ENCODE measurements around the gene CASZ1.

Gene CASZ1

DNA sequence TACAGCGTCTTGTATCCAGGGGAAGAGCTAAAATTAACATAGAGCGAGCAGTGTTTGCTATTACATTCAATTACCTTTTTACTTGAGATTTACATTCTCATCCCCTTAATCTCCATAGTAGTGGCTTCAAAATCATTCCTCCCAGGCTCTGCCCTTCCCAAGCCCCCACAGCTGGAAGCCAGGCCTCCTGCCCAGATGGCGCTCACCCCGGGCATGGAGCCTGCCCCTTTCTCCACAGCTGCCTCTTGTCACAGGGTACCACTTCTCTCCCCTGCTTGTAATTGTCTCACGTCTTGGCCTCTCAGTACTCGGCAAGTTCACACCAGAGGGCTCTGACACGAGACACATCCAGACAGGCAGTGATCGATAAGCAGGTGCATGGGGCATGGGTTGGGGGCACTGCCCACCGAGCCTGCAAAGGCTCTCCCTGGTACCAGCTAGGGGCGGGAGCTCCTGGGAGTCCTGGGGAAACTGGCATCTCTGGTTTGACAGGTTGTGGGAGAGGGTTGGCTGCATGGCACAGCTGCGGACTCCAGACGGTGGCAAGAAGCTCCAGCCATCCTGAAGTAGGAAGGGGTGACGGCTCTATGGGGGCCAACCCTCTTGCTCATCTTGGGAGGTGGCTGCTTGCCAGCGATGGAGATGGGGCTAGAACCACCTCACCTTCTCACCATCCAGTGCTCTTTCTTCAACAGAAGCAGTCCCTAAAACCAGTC, 20.1 kb downstream of the CASZ1 start:
- no peak overlapping the region for H3K9ac ChIP-seq
- no peaks in the 10 kb centered on the region for H4K20me1 ChIP-seq (ENCODE audit: insufficient read depth)
- no peaks in the 10 kb centered on the region for H3K36me3 ChIP-seq (ENCODE audit: insufficient read depth)
- H2AFZ ChIP-seq (ENCODE audit: low read depth): no peak overlapping the region
- no peak overlapping the region for H3K27ac ChIP-seq
- H3K4me2 ChIP-seq: no peak overlapping the region
- peaks cover 96% of the 10 kb centered on the region for H3K27me3 ChIP-seq (ENCODE audit: insufficient read depth, low read depth)
- no peaks in the 10 kb centered on the region for H3K79me2 ChIP-seq (ENCODE audit: insufficient read depth, low read depth)
- no peak overlapping the region for H3K4me3 ChIP-seq (IDR thresholded peaks at IDR 0.05; ENCODE audit: insufficient read depth, low read depth, low read length)
- no peaks in the 10 kb centered on the region for H3K4me1 ChIP-seq (ENCODE audit: low read depth, poor library complexity, severe bottlenecking)
- TF ChIP-seq, protein P1, sequence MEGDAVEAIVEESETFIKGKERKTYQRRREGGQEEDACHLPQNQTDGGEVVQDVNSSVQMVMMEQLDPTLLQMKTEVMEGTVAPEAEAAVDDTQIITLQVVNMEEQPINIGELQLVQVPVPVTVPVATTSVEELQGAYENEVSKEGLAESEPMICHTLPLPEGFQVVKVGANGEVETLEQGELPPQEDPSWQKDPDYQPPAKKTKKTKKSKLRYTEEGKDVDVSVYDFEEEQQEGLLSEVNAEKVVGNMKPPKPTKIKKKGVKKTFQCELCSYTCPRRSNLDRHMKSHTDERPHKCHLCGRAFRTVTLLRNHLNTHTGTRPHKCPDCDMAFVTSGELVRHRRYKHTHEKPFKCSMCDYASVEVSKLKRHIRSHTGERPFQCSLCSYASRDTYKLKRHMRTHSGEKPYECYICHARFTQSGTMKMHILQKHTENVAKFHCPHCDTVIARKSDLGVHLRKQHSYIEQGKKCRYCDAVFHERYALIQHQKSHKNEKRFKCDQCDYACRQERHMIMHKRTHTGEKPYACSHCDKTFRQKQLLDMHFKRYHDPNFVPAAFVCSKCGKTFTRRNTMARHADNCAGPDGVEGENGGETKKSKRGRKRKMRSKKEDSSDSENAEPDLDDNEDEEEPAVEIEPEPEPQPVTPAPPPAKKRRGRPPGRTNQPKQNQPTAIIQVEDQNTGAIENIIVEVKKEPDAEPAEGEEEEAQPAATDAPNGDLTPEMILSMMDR (conservative IDR thresholded peaks at IDR 0.05; ENCODE audit: low read depth, low read length): no peak

DNA sequence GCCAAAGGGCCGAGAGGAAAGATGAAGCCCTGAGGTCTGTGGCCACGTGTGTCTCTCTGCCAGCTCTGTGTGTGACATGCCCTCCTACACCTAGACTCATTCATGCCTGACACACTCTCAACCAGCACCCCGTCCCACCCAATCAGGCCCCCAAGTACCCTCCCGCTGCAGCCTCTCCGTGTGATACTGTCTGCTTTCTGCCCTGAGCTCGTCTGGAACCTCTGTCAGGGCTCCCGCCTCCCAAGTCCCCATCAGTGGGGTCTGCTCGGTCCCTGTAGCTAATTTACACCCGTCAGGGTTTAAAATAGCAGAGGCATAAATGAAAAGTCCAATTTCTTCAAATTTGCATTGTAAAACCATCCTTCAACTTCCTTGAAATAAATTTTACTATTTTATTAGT, 20.7 kb downstream of the CASZ1 start:
- Histone ChIP-seq H2AFZ (ENCODE audit: low read depth) (no peak overlapping the region), H3K4me3 (IDR thresholded peaks at IDR 0.05; ENCODE audit: insufficient read depth, low read depth, low read length) (no peak overlapping the region), H3K27me3 (ENCODE audit: insufficient read depth, low read depth) (peaks cover 94% of the 10 kb centered on the region), H3K9ac (no peak overlapping the region), H3K4me2 (no peak overlapping the region), H4K20me1 (ENCODE audit: insufficient read depth) (no peaks in the 10 kb centered on the region), H3K27ac (no peak overlapping the region), H3K4me1 (ENCODE audit: low read depth, poor library complexity, severe bottlenecking) (no peaks in the 10 kb centered on the region), H3K79me2 (ENCODE audit: insufficient read depth, low read depth) (no peaks in the 10 kb centered on the region), H3K36me3 (ENCODE audit: insufficient read depth) (no peaks in the 10 kb centered on the region)
- TF ChIP-seq, protein P1 (conservative IDR thresholded peaks at IDR 0.05; ENCODE audit: low read depth, low read length): no peak

DNA sequence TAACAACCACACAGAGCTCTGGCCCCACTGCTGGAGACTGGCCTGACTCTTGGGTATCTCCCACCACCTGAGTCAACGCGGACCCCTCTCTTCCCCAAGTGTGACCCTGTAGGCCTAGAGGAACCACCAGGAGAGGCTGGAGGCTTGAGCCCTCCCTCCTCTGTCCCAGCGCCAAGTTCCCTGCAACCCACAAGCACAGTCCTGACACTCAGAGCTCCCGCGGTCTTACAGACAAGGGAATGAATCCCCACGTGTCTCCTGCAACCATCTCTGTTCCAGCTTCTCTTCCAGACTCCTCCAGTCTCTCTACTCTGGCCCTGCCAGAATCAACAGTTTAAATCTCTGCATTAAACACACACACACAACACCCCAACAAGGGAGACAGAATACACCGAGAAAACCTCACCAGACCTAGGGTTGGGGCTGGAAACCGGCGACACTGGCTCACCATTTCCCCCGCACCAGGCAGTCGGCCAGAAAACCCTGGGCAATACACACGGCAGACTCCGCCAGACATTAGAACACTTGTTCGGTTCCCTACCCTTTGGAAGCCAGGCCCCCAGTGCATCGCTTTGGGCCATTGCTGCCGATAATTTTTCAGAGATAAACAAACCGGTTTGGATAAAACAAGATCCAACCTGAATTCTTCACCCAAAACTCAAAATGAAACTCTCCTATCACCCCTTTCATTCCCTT, 21.7 kb downstream of the CASZ1 start:
- H3K27me3 ChIP-seq (ENCODE audit: insufficient read depth, low read depth): peaks cover 94% of the 10 kb centered on the region
- no peak overlapping the region for H3K9ac ChIP-seq
- H3K36me3 ChIP-seq (ENCODE audit: insufficient read depth): no peaks in the 10 kb centered on the region
- TF ChIP-seq, protein P1 (conservative IDR thresholded peaks at IDR 0.05; ENCODE audit: low read depth, low read length): no peak
- no peaks in the 10 kb centered on the region for H4K20me1 ChIP-seq (ENCODE audit: insufficient read depth)
- H3K4me2 ChIP-seq: no peak overlapping the region
- H3K4me1 ChIP-seq (ENCODE audit: low read depth, poor library complexity, severe bottlenecking): no peaks in the 10 kb centered on the region
- H2AFZ ChIP-seq (ENCODE audit: low read depth): no peak overlapping the region
- no peaks in the 10 kb centered on the region for H3K79me2 ChIP-seq (ENCODE audit: insufficient read depth, low read depth)
- no peak overlapping the region for H3K4me3 ChIP-seq (IDR thresholded peaks at IDR 0.05; ENCODE audit: insufficient read depth, low read depth, low read length)
- H3K27ac ChIP-seq: no peak overlapping the region

DNA sequence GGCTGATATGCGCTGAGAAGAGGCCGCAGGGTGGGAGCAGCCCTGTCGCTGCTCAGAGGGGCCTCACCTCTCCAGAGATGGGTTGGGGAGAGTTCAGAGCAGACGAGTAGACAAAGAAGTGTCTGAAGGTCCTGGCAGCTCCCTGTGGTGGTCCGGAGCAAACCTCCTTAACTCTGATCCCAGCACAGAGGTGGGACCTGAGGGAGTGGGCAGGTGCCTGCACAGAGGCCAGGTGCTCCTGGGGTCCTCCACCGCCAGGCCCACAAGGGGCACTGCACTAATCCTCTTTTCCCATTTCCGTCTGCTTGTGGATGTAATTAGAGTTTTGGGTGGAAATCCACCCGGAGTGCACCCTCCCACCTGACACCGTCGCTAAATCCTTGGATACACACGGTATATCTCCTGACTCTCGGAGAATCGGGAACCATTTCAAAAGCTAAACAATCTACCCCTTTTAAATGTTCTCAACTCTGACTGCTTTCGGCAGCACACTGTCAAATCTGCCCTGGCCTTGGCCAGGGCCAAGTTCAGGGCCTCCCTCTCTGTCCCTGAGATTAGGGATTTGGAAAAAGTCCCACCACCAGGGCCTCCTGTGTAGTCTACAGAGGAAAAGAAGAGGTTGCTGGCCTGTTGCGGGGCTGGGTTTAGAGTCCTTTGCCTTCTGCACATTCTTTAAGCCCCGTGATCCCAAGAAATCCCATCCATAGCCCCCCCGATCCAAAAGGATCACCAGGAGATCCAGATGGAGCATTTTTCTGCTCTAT, 22.4 kb downstream of the CASZ1 start:
- TF ChIP-seq, protein P1 (conservative IDR thresholded peaks at IDR 0.05; ENCODE audit: low read depth, low read length): no peak
- no peaks in the 10 kb centered on the region for H3K4me1 ChIP-seq (ENCODE audit: low read depth, poor library complexity, severe bottlenecking)
- peaks cover 94% of the 10 kb centered on the region for H3K27me3 ChIP-seq (ENCODE audit: insufficient read depth, low read depth)

More for the DNA sequence above, 22.4 kb downstream of the CASZ1 start:
- H3K4me2 ChIP-seq: no peak overlapping the region
- H3K4me3 ChIP-seq (IDR thresholded peaks at IDR 0.05; ENCODE audit: insufficient read depth, low read depth, low read length): no peak overlapping the region
- no peaks in the 10 kb centered on the region for H3K79me2 ChIP-seq (ENCODE audit: insufficient read depth, low read depth)
- H3K9ac ChIP-seq: no peak overlapping the region
- H3K36me3 ChIP-seq (ENCODE audit: insufficient read depth): no peaks in the 10 kb centered on the region
- no peak overlapping the region for H2AFZ ChIP-seq (ENCODE audit: low read depth)
- no peaks in the 10 kb centered on the region for H4K20me1 ChIP-seq (ENCODE audit: insufficient read depth)
- H3K27ac ChIP-seq: no peak overlapping the region
